ENCODE results near the gene DST.
"Not testable (repeated sequence)": the region's sequence is repeated elsewhere in the genome, so short reads cannot be mapped to it uniquely, and the experiment has no call there.

Gene DST

GRCh38 chr6:56572788-56573471, 69.8 kb downstream of the DST start:
- DNase-seq (ENCODE audit: low spot score) (no peak), FAIRE-seq (no peak)

- FAIRE-seq, result no peak
- no peak for DNase-seq (ENCODE audit: low spot score)
Measured at GRCh38 chr6:56571605-56572004, 71.1 kb downstream of the DST start.

GRCh38 chr6:56570413-56571359, 72.0 kb downstream of the DST start:
- FAIRE-seq (no peak), DNase-seq (ENCODE audit: low spot score) (peak; percentile 42)

- DNase-seq (ENCODE audit: low spot score), result no peak
- no peak for FAIRE-seq
Measured at GRCh38 chr6:56567501-56567900, 75.2 kb downstream of the DST start.

- FAIRE-seq, result not testable (repeated sequence)
Measured at GRCh38 chr6:56562730-56563129, 80.0 kb downstream of the DST start.

GRCh38 chr6:56556751-56557540, 85.7 kb downstream of the DST start:
- FAIRE-seq (no peak), DNase-seq (ENCODE audit: low spot score) (no peak)

More at GRCh38 chr6:56562730-56563129, 80.0 kb downstream of the DST start:
- DNase-seq (ENCODE audit: low spot score), result not testable (repeated sequence)

GRCh38 chr6:56555438-56555872, 87.2 kb downstream of the DST start:
- FAIRE-seq (no peak), DNase-seq (ENCODE audit: low spot score) (no peak)

GRCh38 chr6:56552187-56553130, 90.2 kb downstream of the DST start:
- DNase-seq (ENCODE audit: low spot score) (no peak), FAIRE-seq (no peak)

GRCh38 chr6:56551409-56552120, 91.1 kb downstream of the DST start:
- DNase-seq (ENCODE audit: low spot score) (no peak), FAIRE-seq (no peak)

- DNase-seq (ENCODE audit: low spot score), result no peak
- no peak for FAIRE-seq
Measured at GRCh38 chr6:56550301-56550700, 92.4 kb downstream of the DST start.

- FAIRE-seq (no peak), DNase-seq (ENCODE audit: low spot score) (no peak)
Measured at GRCh38 chr6:56549014-56549413, 93.7 kb downstream of the DST start.

GRCh38 chr6:56547687-56548086, 95.0 kb downstream of the DST start:
- no peak for FAIRE-seq
- no peak for DNase-seq (ENCODE audit: low spot score)

- DNase-seq (ENCODE audit: low spot score) (peak; percentile 95), FAIRE-seq (peak; percentile 92)
Measured at GRCh38 chr6:56542364-56543331, 100.0 kb downstream of the DST start.

GRCh38 chr6:56541741-56542360, 100.8 kb downstream of the DST start:
- FAIRE-seq (no peak), DNase-seq (ENCODE audit: low spot score) (no peak)

- no peak for DNase-seq (ENCODE audit: low spot score)
- FAIRE-seq, result peak; percentile 40
Measured at GRCh38 chr6:56541030-56541600, 101.6 kb downstream of the DST start.

- DNase-seq (ENCODE audit: low spot score) (no peak), FAIRE-seq (no peak)
Measured at GRCh38 chr6:56540232-56541029, 102.3 kb downstream of the DST start.

- FAIRE-seq, result no peak
- no peak for DNase-seq (ENCODE audit: low spot score)
Measured at GRCh38 chr6:56539527-56540105, 103.1 kb downstream of the DST start.

Measured in urothelium cell line (cell line).